NOMO-1 treated with dmso at 0.1 percent for 144 hours (cell line): ENCODE measurements around the gene ICA1.

ENCODE experiments used
- DNase-seq: peaks from one replicate; lab custom pipeline; 2025; ENCODE audit not compliant: unreplicated experiment; lab: John Stamatoyannopoulos, UW

Gene ICA1

DNA sequence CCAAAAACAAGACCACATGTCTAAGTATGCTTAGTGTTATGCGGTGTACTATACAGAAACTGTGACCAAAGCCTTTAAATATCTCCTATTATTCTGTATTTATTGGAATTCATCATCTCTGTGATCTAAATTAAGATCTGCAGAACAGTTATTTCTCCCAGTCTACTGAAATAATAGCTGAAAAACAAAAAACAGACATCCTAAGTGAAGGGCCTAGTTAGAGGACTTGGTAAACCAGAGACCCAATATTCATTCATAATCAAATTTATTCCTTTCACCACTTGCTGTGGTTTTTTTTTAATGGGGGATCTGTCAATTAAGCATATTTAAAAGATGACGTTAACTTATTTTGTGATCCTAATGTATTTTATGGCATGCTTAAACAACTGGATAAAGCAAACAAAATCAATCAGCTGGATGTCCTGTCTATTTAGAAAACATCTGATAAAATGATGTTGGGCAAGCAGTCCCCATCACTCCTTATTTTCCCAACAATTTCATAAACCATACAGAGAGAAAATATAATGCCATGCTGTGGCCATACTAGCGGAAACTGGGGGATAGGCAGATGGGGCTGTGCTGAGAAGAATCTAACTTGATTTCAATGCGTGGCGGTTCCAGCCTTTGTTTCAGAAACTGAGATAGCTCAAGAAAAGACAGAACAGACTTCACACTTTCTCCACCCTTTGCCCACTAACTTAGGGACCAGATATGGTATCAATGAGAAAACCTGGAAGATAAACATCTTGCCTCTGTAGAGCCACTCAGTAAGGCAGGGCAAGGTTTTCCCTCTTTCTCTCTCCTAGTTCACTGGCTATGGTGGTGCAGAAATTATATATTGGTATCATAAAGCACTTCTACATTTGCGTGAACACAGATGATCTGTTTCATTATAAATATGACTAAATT, 32.9 kb downstream of the ICA1 start:
- no peak for DNase-seq

DNA sequence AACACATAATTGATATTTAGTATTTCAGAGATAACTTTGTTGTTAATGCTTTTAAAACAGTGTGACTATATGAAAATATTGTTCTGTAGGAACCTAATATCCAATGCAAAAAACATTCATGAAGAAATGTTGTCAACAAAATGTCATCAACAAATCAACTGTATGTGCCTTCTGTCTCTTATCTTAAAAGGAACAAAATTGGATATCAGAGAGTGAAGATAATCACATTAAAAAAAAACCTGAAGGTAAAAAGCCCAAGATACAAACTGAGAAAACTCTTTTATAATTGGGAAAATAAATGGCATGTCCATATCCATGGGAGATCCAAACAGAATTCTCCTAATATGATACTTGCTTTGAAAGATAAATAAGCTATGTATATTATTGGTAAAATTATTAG, 33.9 kb downstream of the ICA1 start:
- DNase-seq = no peak

DNA sequence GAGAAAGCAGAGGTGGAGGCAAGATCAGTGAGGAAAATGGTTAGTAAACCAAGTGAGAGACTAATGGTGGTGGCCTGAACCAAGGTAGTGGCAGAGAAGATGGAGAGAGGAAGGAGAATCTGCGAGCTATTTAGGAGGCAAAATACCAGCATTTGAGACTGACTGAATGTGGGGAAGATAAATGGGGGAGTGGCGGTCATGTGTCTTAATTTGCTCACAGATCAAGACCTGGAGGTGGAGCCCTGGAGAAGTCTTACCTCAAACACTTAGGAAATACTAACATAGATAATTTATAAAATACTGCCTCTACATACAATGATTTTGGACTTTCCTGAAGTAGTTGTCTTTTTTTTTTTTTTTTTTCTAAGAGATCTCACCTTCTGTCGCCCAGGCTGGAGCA, 34.7 kb downstream of the ICA1 start:
- no peak for DNase-seq

DNA sequence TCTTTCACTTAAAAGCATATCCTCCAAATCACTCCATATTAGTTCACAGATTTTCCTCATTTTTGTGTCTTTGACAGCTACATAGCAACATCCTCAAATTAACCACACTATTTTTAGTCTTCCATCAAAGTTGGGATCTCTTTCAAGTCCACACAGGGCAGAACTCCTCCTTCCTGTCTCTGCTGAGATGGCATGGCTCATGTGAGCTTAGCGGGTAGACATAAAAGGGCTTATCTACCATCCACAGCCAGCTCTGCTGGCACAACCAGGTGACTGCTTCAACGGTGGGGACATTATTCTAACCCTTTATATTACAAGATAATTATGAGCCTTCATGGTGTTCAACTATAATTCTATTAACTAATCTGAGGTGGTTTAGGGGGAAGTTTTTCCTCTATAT, 35.5 kb downstream of the ICA1 start:
- DNase-seq = no peak

DNA sequence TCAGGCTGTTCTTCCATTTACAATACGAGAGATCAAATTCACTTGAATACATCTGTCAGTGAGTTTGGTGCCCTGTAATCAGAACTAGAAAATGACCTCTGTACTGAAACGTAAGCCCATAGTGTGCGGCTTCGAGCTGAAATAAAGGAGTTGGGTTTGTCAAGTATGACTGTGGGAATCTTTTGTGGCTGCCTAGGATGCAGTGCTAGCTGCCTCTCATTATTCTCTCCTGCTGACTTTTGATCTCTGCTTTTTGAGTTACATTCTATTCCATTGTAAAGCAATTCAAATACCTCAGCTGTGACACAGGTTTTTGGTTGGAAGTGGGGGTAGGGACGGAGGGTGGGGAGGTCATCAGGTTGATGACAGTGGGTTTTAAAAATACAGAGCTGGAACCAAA, 40.4 kb downstream of the ICA1 start:
- no peak for DNase-seq

DNA sequence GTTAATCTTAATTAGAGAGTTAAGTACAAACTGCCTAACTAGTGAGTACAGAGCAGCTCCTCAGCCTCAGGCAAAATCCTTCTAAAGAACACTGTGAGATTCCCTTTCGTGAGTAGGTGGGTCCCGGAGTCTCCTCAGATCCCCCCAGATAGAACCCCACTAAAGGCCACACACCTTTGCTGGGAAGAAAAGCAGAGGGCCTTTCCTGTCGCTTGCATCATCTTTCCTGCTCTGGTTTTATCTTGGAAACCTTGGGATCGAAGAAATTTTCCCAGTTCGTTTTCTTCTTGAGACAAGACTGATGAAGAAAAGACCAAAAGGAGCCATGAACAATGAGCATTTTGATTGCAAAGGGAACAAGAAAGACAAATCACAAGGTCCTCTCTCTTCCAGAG, 40.9 kb downstream of the ICA1 start:
- DNase-seq = no peak

DNA sequence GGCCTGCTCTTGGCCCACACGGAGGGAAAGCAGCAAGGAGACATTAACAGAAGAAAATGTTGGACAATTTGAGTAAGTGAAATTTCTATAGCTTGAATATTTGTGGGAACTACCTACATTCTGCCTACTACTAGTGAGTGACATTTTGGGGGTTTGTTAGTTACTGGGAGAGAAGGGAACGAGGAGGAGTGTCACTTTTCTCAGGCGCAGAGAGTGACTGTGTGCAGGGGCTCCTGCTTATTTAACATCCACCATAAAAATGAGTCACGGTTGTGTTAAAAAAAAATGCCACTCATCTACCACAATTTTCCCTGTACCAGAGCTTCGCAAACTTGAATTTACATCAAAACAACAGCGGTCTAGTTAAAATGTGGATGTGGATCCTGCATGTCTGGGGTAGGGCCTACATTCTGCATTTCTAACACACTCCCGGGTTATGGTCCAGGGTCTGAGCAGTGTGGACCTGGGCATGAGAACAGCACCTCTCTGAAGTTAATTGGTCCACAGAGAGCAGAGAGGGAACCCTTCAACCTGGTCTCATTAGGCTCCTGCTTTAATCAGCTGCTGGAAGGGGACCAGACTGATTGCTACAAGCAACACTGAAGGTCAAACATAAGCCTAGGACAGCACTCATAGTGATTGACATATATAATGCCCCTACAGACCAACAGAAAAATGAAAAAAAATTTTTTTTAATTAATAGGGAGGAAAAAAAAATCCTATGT, 41.4 kb downstream of the ICA1 start:
- DNase-seq = no peak

DNA sequence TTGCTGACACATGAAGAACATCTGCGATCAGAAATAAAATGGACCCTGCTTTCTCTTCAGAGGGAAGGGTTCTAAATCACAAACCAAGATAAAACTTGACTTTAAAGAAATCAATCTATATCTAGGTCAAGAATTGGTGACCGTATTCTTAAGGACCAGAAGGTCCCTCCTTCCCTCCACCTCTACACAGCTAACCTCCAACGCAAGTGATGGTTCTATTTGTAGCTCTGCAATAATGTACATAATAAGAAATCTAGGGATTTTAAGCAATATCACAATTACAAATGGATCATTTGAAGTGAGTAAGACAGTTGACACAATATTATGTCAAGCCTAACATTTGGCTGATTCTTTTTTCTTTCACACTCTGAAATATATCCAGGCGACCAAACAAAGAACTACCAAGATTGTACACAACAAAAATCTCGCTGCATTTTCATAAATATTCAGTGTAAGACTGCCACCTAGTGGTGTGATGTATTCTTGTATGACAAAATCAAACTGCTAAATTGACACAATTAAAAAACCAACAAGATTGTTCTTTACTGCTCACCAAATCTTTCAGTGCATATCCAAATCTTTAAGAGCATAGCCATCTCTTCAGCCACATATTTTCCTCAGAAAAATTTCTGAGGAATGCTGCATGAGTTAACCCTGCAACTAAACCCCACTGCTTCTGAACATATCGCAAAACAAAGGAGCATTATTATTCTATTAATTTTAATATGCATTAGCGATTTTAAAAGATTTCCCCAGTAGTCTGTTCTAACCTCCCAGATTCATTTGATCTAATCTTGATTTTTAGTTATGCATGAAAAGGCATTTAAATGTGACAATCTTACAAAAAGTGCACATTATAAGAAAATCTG, 44.5 kb downstream of the ICA1 start:
- DNase-seq = peak; percentile 37

DNA sequence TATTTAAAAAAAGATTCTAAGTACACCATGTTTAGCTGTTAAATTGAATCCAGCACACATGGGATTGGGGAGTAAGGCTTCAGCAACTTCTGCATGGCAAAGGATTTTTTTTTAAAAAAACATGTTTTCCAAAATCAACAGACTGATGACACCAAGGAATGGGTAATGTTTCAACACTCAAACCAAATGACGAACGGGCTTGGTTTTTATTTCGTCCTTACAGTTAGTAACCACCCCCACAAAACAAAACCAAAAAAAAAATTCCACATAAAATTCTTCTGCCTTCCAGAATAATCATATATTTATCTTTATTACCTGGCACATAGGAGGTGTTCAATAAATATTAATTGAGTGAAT, 45.7 kb downstream of the ICA1 start:
- no peak for DNase-seq

DNA sequence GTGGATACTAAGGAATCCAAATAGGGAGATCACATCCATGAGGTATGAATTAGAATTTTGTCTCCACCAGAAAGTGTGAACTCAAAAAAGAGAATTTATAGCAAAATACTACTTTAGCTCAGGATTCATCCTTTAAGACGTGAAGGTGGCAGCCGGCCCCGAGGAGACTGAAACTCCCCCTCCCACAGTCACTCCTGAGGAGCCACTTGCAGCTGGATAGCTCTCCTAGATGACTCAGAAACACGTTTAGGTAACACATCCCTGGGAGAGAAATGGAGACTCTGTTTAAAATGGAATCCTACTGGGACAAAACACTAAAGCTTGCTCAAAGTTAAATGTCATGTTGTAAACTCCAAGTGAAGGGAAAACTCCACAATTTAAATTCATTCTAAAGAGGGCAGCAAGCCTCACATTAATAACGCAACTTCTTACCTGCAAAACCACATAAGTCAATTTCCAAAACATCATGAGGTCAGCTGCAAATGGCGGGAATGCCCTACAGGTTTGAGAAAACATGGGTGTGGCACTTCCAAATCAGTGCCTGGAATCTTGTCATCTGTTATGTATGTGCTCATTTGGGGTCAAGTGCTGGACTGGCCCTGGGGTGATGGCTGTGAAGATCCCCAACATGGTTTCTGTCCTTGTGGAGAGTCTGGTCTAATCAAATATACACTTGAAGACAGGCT, 46.2 kb downstream of the ICA1 start:
- DNase-seq = no peak

DNA sequence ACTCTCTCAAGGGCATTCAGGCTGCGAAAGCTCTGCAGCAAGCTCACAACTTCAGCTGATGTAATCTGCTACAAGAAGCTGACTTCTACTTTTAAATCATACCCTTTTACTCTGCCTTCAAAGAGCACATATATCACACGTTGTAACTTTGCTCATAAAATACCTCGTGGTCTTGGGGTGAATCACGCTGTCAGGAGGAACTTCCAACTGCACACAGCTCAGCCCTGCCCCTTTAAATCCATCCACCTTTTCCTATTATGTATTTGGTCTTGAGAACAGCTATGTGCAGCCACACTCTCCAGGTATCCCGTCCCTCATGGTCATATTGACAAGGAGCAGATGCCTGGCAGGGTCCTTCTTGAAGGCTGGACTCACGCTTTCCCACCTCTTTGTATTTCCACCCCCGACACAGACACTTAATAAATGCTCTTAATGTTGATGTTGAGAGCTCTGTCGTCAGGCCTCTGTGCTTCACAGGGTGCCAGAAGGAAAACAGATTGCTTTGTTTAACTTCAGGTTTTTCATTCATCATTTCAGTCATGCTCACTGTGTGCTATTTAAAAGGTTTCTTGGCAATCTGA, 47.6 kb downstream of the ICA1 start:
- peak; percentile 61 for DNase-seq

DNA sequence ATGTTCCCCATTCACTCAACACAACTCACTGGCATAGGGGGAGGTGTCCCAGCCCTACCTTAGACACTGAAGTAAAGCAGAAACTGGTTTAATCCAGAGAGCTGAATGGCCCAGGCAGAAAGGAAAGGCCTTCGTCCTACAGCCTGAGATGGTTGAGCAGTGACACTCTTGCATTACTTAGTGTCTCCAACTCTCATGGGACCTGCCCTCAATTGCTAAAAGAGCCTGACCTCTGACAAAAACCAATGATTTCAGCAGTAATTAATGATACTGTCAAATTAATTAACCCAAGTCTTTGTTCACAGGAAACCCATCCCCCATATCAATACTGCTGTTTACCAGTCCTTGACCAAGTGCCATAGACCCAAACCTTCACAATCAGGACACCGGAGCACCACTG, 48.6 kb downstream of the ICA1 start:
- DNase-seq = no peak

DNA sequence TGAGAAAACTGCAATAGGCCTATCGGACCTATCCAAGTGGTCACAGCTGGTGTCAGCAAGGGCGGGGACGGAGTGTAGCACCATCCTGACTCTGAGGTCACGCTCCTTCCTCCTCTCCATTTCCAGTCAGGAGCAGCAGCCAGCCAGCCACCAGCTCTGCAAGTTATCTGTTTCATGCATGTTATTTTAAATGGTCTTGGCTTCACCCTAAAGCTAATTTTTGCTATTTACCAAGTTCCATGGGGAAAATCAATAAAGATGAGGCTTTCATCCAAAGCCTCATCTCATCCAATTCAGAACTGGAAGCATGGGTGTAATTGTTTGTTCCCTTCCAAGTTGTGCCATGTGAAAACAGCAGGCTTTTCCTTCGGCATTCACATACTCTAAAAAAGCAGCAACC, 49.3 kb downstream of the ICA1 start:
- no peak for DNase-seq

DNA sequence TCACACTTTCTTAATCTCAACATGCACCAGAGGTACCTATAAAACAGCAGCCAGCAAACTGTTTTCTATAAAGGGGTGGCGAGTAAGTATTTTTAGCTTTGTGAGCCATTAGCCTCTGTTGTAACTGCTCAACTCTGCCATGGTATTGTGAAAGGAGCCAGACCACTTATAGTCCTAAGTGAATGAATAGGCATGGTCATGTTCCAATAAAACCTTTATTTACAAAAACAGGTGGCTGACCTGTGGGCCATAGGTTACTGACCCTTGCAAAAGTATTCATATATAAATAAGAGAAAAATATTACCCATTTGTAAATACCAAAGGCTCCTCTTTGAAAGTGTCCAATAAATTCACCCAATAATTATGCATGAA, 50.3 kb downstream of the ICA1 start:
- no peak for DNase-seq

DNA sequence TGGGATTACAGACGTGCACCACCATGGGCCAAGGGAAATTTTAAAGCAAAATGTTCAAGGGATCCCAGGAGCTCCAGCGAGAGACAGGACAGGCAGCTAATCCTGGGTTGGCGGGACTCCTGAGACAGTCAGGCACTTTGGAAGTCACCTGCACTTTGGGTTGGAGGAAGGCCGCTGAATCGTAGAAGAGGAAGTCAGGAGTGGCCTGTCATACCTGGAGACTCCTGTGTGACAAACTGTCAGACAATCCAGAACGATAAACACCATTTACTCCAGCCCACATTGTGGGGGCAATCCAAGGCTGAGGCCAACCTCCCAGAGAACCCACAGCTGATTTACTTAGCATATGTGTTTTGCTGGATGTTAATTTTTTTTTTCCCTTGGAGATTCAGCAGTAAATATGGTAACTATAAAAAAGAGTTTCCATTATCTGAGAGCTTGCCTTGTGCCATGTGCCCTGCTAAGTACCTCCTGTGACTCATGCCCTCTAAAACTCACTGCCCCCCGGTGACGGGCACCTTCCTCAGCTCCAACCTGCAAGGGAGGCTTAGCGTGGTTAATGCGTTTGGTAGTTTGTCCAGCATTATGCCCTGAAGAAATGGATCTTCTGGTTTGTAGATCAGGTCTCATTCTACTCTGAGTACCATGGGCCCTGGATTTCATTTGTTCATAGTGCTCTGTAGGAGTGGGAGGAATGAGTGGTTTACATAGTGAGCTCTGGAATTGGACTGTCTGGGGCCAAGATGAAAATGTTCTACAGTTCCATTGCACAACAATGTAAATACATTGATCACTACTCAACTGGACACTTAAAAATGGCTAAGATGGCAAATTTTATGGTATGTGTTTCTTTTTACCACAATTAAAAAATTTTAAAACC, 50.9 kb downstream of the ICA1 start:
- DNase-seq = no peak

DNA sequence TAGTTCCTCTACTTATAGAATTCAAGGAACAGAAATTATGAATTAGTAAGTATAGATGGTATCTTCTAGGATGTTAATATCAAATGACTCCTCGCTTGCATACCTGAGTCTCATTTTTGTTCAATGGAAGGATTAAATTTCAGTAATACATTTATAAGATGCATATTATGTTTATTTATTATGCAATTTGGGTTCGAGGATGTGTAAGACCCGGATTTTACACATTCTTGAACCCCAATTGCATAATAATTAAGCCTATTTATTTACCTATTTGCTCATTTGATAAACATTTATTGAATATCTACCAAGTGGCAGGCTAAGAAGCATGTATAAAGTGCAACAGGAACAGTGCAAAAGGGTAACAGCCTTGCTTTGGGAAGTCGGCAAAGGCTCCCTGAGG, 52.6 kb downstream of the ICA1 start:
- DNase-seq = no peak

DNA sequence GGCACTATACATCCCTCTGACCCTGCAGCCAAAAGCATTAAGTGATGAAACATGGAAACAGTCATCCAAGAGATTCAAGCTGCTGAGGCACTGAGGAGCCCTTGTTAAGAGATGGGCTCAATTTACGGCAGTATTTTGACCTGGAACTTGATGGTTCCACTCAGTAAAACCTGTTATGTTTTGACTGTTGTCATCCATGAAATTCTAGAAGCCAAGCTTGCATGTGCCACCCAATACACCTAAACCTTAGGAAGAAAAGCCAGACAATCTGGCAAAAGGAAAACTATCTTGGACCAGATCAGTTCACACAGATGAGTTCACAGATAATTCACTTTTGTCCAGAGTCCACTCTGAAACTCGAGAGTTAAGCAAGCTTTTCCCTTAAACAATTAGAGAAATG, 53.2 kb downstream of the ICA1 start:
- no peak for DNase-seq

DNA sequence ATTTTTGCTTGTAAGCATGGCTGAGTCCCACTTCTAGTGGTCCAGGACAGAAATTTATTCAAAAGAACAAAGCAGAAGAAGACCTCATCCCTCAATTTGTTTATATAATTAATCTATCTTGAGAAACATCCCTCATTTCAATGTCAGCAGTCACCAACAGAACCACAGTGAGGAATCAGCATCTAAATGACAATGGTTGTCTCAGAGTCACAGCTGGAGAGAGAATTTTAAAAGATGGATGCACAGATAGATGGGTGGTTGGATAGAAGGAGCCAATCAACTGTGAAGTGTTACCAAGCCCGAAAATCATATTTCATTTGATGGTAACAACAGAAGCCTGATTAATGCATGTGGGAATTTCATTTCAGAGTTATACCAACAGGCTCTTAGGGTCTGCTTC, 55.0 kb downstream of the ICA1 start:
- DNase-seq = no peak

DNA sequence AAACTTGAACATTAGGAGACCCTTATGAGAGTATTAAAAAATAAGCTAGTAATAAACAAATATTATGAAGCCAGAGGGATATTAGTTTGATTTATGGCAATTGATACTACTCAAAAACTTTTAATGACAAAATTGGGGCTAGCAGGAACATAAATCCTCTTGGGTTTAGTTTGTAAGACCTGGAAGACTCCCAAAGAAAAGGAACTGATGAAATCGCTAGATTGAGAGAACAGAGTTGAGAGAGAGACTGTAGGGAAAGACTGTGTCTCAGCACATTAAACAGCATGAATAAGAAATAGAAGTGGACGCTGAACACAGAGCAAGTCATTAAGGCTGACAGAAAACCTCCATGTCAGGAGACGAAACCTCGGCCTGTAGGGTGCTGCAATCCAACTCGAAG, 56.4 kb downstream of the ICA1 start:
- no peak for DNase-seq

DNA sequence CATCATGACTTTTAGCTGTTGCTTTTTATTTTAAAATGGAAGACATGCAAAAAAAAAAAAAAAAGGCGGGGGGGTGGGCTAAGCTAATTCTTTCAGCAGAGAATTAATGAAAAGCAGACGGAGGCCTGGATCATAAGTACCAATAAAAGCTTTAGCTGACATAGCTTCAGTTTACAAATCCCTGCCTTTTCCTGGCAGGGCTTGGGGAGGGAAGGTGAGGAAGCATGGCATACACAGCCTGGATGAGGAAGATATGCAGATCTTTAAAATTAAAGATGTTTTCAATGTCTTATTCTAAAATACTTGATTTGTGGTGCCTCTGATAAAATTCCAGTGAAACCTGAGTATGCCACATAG, 57.0 kb downstream of the ICA1 start:
- no peak for DNase-seq
